ENCODE data around the gene NELL1.
"Not testable (repeated sequence)": the region's sequence is repeated elsewhere in the genome, so short reads cannot be mapped to it uniquely, and the experiment has no call there.

The NELL1 gene

GRCh38 chr11:21110415-21110814 lies 441.0 kb downstream of the NELL1 start:
- DNase-seq (ENCODE audit: low read depth in 2 of 2) = no peak

GRCh38 chr11:21113876-21114275 lies 444.5 kb downstream of the NELL1 start:
- no peak for DNase-seq (ENCODE audit: low read depth in 2 of 2)

GRCh38 chr11:21116009-21116408 lies 446.6 kb downstream of the NELL1 start:
- DNase-seq (ENCODE audit: low read depth in 2 of 2) = no peak

GRCh38 chr11:21119411-21119810 lies 450.0 kb downstream of the NELL1 start:
- no peak for DNase-seq (ENCODE audit: low read depth in 2 of 2)

GRCh38 chr11:21121991-21122390 lies 452.6 kb downstream of the NELL1 start:
- no peak for DNase-seq (ENCODE audit: low read depth in 2 of 2)

GRCh38 chr11:21122523-21122922 lies 453.1 kb downstream of the NELL1 start:
- no peak for DNase-seq (ENCODE audit: low read depth in 2 of 2)

GRCh38 chr11:21132146-21132720 lies 462.8 kb downstream of the NELL1 start:
- DNase-seq (ENCODE audit: low read depth in 2 of 2) = no peak

- DNase-seq (ENCODE audit: low read depth in 2 of 2) = no peak
These were observed 463.9 kb downstream of the NELL1 start for GRCh38 chr11:21133244-21133643.

- DNase-seq (ENCODE audit: low read depth in 2 of 2) = no peak
These were observed 464.3 kb downstream of the NELL1 start for GRCh38 chr11:21133722-21134121.

GRCh38 chr11:21137803-21138202 lies 468.4 kb downstream of the NELL1 start:
- DNase-seq (ENCODE audit: low read depth in 2 of 2) = no peak

- not testable (repeated sequence) for DNase-seq (ENCODE audit: low read depth in 2 of 2)
These were observed 472.2 kb downstream of the NELL1 start for GRCh38 chr11:21141557-21141956.

GRCh38 chr11:21142007-21142406 lies 472.6 kb downstream of the NELL1 start:
- DNase-seq (ENCODE audit: low read depth in 2 of 2) = no peak

- DNase-seq (ENCODE audit: low read depth in 2 of 2) = no peak
These were observed 475.1 kb downstream of the NELL1 start for GRCh38 chr11:21144531-21144930.

GRCh38 chr11:21148376-21148775 lies 479.0 kb downstream of the NELL1 start:
- no peak for DNase-seq (ENCODE audit: low read depth in 2 of 2)

GRCh38 chr11:21160140-21160539 lies 490.8 kb downstream of the NELL1 start:
- no peak for DNase-seq (ENCODE audit: low read depth in 2 of 2)

GRCh38 chr11:21169639-21170038 lies 500.3 kb downstream of the NELL1 start:
- no peak for DNase-seq (ENCODE audit: low read depth in 2 of 2)

GRCh38 chr11:21173476-21173875 lies 504.1 kb downstream of the NELL1 start:
- no peak for DNase-seq (ENCODE audit: low read depth in 2 of 2)

GRCh38 chr11:21174781-21175180 lies 505.4 kb downstream of the NELL1 start:
- DNase-seq (ENCODE audit: low read depth in 2 of 2) = no peak

- no peak for DNase-seq (ENCODE audit: low read depth in 2 of 2)
These were observed 508.0 kb downstream of the NELL1 start for GRCh38 chr11:21177379-21177778.

- no peak for DNase-seq (ENCODE audit: low read depth in 2 of 2)
These were observed 510.4 kb downstream of the NELL1 start for GRCh38 chr11:21179770-21180169.

GRCh38 chr11:21180182-21180581 lies 510.8 kb downstream of the NELL1 start:
- DNase-seq (ENCODE audit: low read depth in 2 of 2) = no peak

GRCh38 chr11:21185959-21186358 lies 516.6 kb downstream of the NELL1 start:
- no peak for DNase-seq (ENCODE audit: low read depth in 2 of 2)

GRCh38 chr11:21190181-21190580 lies 520.8 kb downstream of the NELL1 start:
- no peak for DNase-seq (ENCODE audit: low read depth in 2 of 2)

- DNase-seq (ENCODE audit: low read depth in 2 of 2) = no peak
These were observed 526.6 kb downstream of the NELL1 start for GRCh38 chr11:21195995-21196394.
